Activated naive CD4-positive, alpha-beta T cell treated with anti-CD3 and anti-CD28 coated beads for 36 hours (primary cell): ENCODE results near the gene FBRSL1. TPM values are rescaled to one million over a fixed set of nuclear protein-coding genes. Genes with fewer than 3 reads are reported as not detected.
"Not testable (repeated sequence)": the region's sequence is repeated elsewhere in the genome, so short reads cannot be mapped to it uniquely, and the experiment has no call there.

Experiments
- CTCF ChIA-PET: fragments of 350-600 bp; sonication (Branson Sonifier 250); formaldehyde crosslinking; loops from one replicate; lab custom pipeline; 2021; ENCODE audit warnings: antibody characterized with exemption; lab: Charles Lee
- DNase-seq: peaks from one replicate; pipeline ENCODE4 v3.0.0-alpha.2; 2020
- H3K27ac Mint-ChIP-seq: one replicate; pipeline ENCODE4 v1.8.0; 2021; ENCODE audit warnings: mild to moderate bottlenecking, mixed read lengths
- H3K27me3 Mint-ChIP-seq: one replicate; pipeline ENCODE4 v1.8.0; 2021; ENCODE audit warnings: low read depth, mixed read lengths
- H3K36me3 Mint-ChIP-seq: one replicate; pipeline ENCODE4 v1.8.0; 2021; ENCODE audit warnings: low read depth, mixed read lengths
- H3K4me1 Mint-ChIP-seq: one replicate; pipeline ENCODE4 v1.8.0; 2021; ENCODE audit warnings: low read depth, mixed read lengths
- H3K4me3 Mint-ChIP-seq: one replicate; pipeline ENCODE4 v1.8.0; 2021; ENCODE audit warnings: mild to moderate bottlenecking, moderate library complexity, mixed read lengths
- H3K9me3 Mint-ChIP-seq: one replicate; pipeline ENCODE4 v1.8.0; 2021; ENCODE audit warnings: mixed read lengths
- intact Hi-C: fragments of 100-400 bp; cut with micrococcal nuclease; formaldehyde crosslinking; loops from one replicate; pipeline ENCODE4 v1.15.1; 2023
- total RNA-seq, 2 experiments: library from RNA; stranded (reverse); gene quantifications; one replicate each; pipeline ENCODE4 v1.2.3, GENCODE V29; 2021

Gene FBRSL1
- total RNA-seq, 2 experiments from 2014 or later = 35.1 to 36.3 TPM

DNA sequence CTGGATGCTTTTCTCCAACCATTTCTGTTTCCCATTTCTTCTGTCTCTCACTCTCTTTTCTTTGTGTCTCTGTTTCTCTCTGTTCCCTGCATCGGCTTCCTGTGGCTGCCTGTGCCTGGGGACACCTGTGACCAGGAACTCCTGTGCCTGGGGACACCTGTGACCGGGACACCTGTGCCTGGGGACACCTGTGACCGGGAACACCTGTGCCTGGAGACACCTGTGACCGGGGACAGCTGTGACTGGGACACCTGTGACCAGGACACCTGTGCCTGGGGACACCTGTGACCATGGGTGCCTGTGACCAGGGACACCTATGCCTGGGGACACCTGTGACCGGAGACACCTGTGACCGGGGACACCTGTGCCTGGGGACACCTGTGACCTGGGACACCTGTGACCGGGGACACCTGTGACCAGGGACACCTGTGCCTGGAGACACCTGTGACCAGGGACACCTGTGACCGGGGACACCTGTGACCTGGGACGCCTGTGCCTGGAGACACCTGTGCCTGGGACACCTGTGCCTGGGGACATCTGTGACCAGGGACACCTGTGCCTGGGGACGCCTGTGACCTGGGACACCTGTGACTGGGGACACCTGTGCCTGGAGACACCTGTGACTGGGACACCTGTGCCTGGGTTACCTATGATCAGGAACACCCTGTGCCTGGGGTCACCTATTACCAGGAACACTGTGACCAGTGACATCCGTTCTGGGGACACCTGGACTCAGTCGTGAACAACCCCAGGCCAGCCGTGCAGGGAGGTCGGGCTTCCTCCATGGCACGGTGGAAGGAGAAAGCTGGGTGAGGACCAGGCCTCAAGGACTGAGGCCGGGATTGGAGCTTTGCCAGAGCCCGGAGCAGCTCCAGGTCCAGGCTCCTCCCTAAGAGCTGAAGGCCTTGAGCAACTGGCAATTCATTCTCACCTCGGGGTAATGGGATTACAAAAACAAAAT lies 23.4 kb upstream of the FBRSL1 start:
- intact Hi-C loops = no loop called here
- H3K27me3 Mint-ChIP-seq = no peaks in the 10 kb centered on the region
- H3K36me3 Mint-ChIP-seq = no peaks in the 10 kb centered on the region
- CTCF ChIA-PET = no interaction called here
- peaks cover 30% of the 10 kb centered on the region for H3K4me1 Mint-ChIP-seq
- H3K27ac Mint-ChIP-seq = no peak overlapping the region
- H3K9me3 Mint-ChIP-seq = no peaks in the 10 kb centered on the region
- no peak for DNase-seq
- no peak overlapping the region for H3K4me3 Mint-ChIP-seq

DNA sequence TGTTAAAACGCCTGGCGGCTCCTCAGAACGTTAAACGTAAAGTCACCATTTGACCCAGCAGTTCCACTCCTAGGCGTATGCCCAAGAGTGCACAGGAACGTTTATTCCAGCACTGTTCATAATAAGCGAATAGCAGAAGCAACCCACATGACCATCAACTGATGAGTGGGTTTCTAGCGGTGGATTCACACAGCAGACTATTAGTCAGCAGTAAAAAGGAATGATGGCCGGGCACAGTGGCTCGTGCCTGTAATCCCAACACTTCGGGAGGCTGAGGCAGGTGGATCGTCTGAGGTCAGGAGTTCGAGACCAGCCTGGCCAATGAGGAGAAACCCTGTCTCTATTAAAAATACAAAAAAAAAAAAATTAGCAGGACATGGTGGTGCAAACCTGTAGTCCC lies 22.4 kb upstream of the FBRSL1 start:
- no peaks in the 10 kb centered on the region for H3K9me3 Mint-ChIP-seq
- H3K4me1 Mint-ChIP-seq = peaks cover 32% of the 10 kb centered on the region
- no peaks in the 10 kb centered on the region for H3K27me3 Mint-ChIP-seq
- H3K36me3 Mint-ChIP-seq = no peaks in the 10 kb centered on the region
- intact Hi-C loops = no loop called here
- no peak overlapping the region for H3K4me3 Mint-ChIP-seq
- DNase-seq = no peak
- H3K27ac Mint-ChIP-seq = no peak overlapping the region
- CTCF ChIA-PET = interaction anchor here (0.7 kb wide), 1 partner anchor 60 kb away, joined by 3 read pairs; no protein-coding TSS in a partner anchor

DNA sequence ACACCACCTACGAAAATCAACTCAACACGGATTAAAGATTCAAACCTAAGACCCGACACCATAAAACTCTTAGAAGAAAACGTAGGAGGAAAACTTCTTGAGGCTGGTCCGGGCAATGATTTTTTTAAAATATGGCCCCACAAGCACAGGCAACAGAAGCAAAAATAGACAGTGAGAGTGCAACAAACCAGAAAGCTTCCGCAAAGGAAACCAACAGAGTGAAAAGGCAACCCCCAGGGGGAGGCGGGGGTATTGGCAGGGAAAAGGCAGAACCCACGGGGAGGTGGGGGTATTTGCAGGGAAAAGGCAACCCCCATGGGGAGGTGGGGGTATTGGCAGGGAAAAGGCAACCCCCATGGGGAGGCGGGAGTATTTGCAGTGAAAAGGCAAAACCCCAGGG lies 20.5 kb upstream of the FBRSL1 start:
- Mint-ChIP-seq H3K27ac (no peak overlapping the region), H3K27me3 (no peaks in the 10 kb centered on the region), H3K9me3 (no peaks in the 10 kb centered on the region), H3K4me3 (peak overlapping the region; percentile 38), H3K4me1 (peaks cover 32% of the 10 kb centered on the region), H3K36me3 (no peaks in the 10 kb centered on the region)
- intact Hi-C loops = loop anchor here (2.0 kb wide), 1 partner anchor 25 kb away; no protein-coding TSS in a partner anchor
- CTCF ChIA-PET = no interaction called here
- no peak for DNase-seq

DNA sequence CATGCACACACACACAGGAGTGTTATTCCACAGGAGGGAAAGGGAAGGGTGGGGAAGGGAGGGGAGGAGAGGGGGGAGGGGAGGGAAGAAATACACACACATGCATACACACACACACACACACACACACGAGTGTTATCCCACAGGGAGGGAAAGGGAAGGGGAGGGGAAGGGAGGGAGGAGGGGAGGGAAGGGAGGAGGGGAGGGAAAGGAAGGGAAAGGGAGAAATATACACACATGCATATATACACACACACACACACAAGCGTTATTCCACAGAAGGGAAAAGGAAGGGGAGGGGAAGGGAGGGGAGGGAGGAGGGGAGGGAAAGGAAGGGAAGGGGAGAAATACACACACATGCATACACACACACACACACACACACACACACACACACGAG lies 19.6 kb upstream of the FBRSL1 start:
- Mint-ChIP-seq H3K27ac (no peak overlapping the region), H3K4me1 (peaks cover 29% of the 10 kb centered on the region), H3K4me3 (no peak overlapping the region), H3K36me3 (no peaks in the 10 kb centered on the region), H3K27me3 (no peaks in the 10 kb centered on the region), H3K9me3 (no peaks in the 10 kb centered on the region)
- DNase-seq = no peak
- CTCF ChIA-PET = no interaction called here
- intact Hi-C loops = no loop called here

DNA sequence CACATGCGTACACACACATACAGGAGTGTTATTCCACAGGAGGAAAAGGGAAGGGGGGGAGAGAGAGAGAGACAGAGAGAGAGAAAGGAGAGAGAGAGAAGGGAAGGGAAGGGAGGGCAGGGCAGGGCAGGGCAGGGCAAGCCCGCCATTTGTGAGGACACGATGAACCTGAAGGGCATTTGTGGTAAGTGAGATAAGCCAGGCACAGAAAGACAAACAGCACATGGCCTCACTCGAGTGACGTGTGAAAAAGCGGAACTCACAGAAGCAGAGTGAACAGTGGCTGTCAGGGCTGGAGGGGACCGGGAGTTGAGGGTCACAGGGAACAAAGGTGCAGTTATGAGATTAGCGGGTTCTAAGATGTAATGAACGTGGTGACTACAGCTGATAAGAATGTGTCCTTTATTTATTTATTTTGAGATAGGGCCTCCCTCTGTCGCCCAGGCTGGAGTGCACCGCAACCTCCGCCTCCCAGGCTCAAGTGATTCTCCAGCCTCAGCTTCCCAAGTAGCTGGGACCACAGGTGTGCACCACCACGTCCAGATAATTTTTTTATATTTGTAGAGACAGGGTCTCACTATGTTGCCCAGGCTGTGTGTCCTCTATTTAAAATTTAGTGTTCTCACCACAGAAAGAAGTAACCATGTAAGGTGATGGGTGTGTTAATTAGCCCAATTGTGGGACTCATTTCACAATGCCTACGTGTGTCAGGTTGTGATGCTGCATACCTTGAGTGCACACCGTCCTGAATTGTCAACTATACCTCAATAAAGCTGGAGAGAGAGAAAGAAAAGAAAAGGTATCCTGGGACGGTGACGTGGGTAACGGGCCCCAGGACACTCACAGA lies 18.7 kb upstream of the FBRSL1 start:
- Mint-ChIP-seq H3K9me3 (no peaks in the 10 kb centered on the region), H3K27me3 (no peaks in the 10 kb centered on the region), H3K27ac (no peak overlapping the region), H3K4me3 (no peak overlapping the region), H3K4me1 (peaks cover 33% of the 10 kb centered on the region), H3K36me3 (no peaks in the 10 kb centered on the region)
- intact Hi-C loops = no loop called here
- CTCF ChIA-PET = no interaction called here
- no peak for DNase-seq

DNA sequence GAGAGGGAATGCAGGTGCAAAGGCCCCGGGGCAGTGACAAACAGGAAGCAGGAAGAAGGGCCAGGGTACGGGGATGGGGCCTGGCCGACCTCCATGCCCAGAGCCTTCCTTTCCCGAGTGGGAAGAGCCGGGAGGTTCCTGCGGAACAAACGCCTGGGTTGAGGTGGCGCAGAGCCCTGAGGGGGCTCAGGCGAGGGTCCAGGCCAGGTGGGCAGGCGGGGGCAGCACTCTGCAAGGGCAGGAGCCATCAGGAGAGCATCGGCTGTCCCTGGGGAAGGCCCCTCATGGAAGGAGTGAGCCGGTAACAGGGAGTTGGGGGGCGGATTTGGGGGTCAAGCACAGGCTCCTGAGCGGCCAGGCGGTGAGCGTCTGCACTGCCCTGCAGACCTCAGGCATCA lies 18.1 kb upstream of the FBRSL1 start:
- Mint-ChIP-seq H3K4me1 (peaks cover 40% of the 10 kb centered on the region), H3K36me3 (no peaks in the 10 kb centered on the region), H3K9me3 (no peaks in the 10 kb centered on the region), H3K27me3 (no peaks in the 10 kb centered on the region), H3K4me3 (no peak overlapping the region), H3K27ac (no peak overlapping the region)
- intact Hi-C loops = no loop called here
- CTCF ChIA-PET = no interaction called here
- DNase-seq = no peak

DNA sequence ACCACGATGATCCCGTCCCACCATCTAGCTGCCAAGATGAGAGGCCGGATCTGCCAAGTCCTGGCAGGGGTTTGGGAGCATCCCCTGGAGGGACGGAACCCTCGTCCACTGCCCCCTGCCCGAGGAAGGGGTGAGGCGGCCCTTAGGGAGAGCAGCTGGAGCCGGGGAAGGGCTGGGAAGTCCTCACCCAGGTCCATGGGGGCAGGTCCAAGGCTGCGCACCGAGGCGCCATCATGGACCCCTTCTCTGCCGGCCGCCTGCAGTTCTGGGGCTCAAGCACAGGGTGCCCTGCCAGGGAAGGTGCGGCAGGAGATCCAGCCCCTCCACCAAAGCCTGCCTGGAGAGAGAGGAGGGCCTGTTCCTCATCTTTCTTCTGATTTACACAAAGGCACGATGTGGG lies 17.6 kb upstream of the FBRSL1 start:
- Mint-ChIP-seq H3K4me3 (peak overlapping the region; percentile 24), H3K4me1 (peaks cover 43% of the 10 kb centered on the region), H3K9me3 (no peaks in the 10 kb centered on the region), H3K27ac (no peak overlapping the region), H3K27me3 (no peaks in the 10 kb centered on the region), H3K36me3 (no peaks in the 10 kb centered on the region)
- CTCF ChIA-PET = no interaction called here
- DNase-seq = no peak
- intact Hi-C loops = no loop called here

DNA sequence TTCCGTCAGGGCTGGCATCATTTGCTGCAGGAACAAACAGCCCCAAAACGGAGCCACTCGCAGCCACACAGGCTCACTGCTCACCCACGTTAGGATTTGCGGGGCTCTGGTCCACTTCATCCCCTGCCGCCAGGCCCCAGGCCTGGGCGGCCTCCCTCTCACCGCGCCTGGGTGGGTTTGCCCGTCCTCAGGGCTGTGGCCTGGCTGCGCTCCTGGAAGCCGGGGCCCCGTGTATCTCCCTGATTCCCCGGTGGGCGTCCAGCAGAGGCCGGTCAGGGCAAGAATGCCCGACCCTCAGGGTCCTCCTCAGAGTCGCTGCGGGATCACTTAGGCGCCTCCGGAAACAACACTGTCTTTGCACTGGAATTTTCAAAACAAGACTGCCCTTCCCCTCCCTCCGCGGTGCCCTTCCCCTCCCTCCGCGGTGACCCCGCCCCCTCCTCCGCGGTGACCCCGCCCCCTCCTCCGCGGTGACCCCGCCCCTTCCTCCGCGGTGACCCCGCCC lies 15.7 kb upstream of the FBRSL1 start:
- H3K4me3 Mint-ChIP-seq = peak overlapping the region; percentile 39
- H3K4me1 Mint-ChIP-seq = peaks cover 41% of the 10 kb centered on the region
- CTCF ChIA-PET = no interaction called here
- intact Hi-C loops = loop anchor here (2.0 kb wide), 2 partner anchors 19 to 285 kb away; no protein-coding TSS in a partner anchor
- no peaks in the 10 kb centered on the region for H3K9me3 Mint-ChIP-seq
- H3K36me3 Mint-ChIP-seq = no peaks in the 10 kb centered on the region
- peak; percentile 35 for DNase-seq
- H3K27me3 Mint-ChIP-seq = no peaks in the 10 kb centered on the region
- no peak overlapping the region for H3K27ac Mint-ChIP-seq

DNA sequence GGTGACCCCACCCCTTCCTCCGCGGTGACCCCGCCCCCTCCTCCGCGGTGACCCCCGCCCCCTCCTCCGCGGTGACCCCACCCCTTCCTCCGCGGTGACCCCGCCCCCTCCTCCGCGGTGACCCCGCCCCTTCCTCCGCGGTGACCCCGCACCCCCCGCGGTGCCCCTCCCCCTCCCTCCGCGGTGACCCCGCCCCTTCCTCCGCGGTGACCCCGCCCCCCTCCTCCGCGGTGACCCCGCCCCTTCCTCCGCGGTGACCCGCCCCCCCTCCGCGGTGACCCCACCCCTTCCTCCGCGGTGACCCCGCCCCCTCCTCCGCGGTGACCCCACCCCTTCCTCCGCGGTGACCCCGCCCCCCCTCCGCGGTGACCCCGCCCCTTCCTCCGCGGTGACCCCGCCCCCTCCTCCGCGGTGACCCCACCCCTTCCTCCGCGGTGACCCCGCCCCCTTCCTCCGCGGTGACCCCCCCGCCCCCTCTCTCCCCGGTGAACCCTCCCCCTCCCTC lies 15.1 kb upstream of the FBRSL1 start:
- H3K4me1 Mint-ChIP-seq = peaks cover 35% of the 10 kb centered on the region
- CTCF ChIA-PET, H3K27me3 Mint-ChIP-seq, H3K27ac Mint-ChIP-seq, DNase-seq, H3K36me3 Mint-ChIP-seq, H3K4me3 Mint-ChIP-seq, H3K9me3 Mint-ChIP-seq: not testable (repeated sequence)
- intact Hi-C loops = loop anchor here (2.0 kb wide), 2 partner anchors 18 to 286 kb away; no protein-coding TSS in a partner anchor

DNA sequence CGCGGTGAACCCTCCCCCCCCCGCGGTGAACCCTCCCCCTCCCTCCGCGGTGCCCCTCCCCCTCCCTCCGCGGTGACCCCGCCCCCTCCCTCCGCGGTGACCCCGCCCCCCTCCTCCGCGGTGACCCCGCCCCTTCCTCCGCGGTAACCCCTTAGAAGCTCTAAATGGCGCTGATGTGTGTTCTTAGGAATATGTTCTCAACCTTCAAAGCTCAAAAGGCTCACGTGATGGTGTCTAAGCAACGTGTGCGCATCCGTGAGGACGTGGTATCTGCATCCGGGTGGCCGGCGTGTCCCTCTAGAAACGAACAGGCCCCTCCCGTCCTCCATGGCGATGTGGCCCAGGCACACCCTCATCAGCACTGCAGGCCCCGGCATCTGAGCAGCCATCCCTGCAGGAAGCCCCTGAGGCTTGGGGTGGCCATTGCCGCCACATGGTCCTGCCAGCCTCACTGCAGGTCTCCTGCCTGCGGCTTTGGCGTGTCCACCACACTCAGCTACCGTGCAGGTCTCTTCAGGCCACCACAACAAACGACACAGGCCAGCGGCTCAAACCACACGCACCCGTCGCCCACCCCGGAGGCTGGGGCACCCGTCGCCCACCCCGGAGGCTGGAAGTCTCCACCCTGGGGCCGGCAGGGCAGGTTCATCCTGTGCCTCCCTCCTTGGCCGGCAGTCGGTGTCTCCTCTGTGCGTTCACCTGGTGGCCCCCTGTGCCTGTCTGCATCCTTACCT lies 14.5 kb upstream of the FBRSL1 start:
- CTCF ChIA-PET = no interaction called here
- no peak overlapping the region for H3K27ac Mint-ChIP-seq
- no peaks in the 10 kb centered on the region for H3K27me3 Mint-ChIP-seq
- H3K36me3 Mint-ChIP-seq = no peaks in the 10 kb centered on the region
- peak; percentile 44 for DNase-seq
- H3K9me3 Mint-ChIP-seq = no peaks in the 10 kb centered on the region
- H3K4me3 Mint-ChIP-seq = peak overlapping the region; percentile 46
- intact Hi-C loops = loop anchor here (1.0 to 2.0 kb wide), 3 partner anchors 13 to 287 kb away; no protein-coding TSS in a partner anchor
- H3K4me1 Mint-ChIP-seq = peaks cover 32% of the 10 kb centered on the region

DNA sequence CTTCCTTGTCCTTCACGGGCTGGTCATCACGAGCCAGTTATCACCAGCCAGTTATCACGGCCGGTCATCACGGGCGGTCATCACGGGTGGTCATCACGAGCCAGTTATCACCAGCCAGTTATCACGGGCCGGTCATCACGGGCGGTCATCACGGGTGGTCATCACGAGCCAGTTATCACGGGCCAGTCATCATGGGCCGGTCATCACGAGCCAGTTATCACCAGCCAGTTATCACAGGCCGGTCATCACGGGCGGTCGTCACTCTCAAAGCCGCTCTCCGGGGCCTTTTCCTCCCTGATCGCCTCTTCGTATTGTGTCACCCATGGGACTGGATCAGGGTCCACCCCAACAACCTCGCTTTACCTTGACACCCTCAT lies 13.9 kb upstream of the FBRSL1 start:
- CTCF ChIA-PET = no interaction called here
- Mint-ChIP-seq H3K4me1 (peaks cover 29% of the 10 kb centered on the region), H3K9me3 (no peaks in the 10 kb centered on the region), H3K27ac (peak overlapping the region; percentile 36), H3K36me3 (no peaks in the 10 kb centered on the region), H3K27me3 (no peaks in the 10 kb centered on the region), H3K4me3 (peak overlapping the region; percentile 46)
- intact Hi-C loops = loop anchor here (1.0 kb wide), 1 partner anchor 12 kb away; no protein-coding TSS in a partner anchor
- DNase-seq = no peak
